NCI-H1417 (cell line): Measurements from ENCODE around the gene LRMDA.
A peak's percentile ranks its signal among the peaks of the same experiment; 100 is the strongest.

Experiments
- DNase-seq, 3 experiments: peaks; one replicate each; lab custom pipeline; 2025; lab: John Stamatoyannopoulos, UW

Gene LRMDA

DNA sequence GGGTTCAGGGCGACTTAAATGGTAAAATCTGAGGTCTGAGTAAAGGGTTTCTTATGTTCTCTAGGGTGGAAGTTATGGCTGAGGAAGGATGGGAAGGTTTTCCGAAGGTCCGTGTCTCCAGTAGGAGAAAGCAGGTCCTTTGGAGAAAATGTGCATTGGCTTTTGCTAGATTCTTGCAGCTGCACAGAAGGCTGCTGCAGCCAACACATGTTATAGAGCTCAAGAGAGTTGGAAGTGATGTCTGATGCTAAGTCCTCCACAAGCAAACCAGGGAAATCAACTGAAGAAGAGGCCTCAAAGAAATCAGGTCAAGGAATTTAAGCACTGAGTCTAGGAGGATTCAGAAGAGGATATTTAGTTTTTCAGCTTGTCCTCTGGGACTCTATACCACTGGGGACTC lies 404.6 kb downstream of the LRMDA start:
- DNase-seq = no peak

- DNase-seq = no peak
Observed at GRCh38 chr10:75838486-75838885, 407.1 kb downstream of the LRMDA start.

DNA sequence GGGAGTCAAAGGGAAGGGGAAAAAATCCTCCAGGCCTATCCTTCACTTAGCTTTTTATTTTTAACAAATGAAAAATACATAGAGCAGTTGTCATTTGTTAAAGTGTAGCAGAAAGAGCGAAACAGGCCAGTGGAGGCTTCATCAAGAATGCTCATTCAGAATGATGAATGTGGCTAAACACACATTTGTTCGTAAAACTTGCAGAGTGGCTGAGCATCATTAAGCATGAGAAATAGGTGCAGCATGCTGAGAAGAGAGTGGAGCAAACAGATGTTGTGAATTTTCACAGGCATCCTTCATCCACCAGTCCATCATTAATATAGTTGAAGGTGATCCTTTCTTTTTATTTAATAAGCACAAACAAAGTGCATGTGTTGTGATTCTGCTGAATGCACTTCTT lies 407.6 kb downstream of the LRMDA start:
- DNase-seq = no peak

- peak in 1 of 3 experiments; percentile 6 for DNase-seq
Observed at GRCh38 chr10:75841266-75841665, 409.8 kb downstream of the LRMDA start.

- peak in 1 of 3 experiments; percentile 7 for DNase-seq
Observed at GRCh38 chr10:75845176-75845947, 413.9 kb downstream of the LRMDA start.

- no peak for DNase-seq
Observed at GRCh38 chr10:75847477-75847876, 416.1 kb downstream of the LRMDA start.

GRCh38 chr10:75851580-75852345 lies 420.3 kb downstream of the LRMDA start:
- peak in 1 of 3 experiments; percentile 28 for DNase-seq

DNA sequence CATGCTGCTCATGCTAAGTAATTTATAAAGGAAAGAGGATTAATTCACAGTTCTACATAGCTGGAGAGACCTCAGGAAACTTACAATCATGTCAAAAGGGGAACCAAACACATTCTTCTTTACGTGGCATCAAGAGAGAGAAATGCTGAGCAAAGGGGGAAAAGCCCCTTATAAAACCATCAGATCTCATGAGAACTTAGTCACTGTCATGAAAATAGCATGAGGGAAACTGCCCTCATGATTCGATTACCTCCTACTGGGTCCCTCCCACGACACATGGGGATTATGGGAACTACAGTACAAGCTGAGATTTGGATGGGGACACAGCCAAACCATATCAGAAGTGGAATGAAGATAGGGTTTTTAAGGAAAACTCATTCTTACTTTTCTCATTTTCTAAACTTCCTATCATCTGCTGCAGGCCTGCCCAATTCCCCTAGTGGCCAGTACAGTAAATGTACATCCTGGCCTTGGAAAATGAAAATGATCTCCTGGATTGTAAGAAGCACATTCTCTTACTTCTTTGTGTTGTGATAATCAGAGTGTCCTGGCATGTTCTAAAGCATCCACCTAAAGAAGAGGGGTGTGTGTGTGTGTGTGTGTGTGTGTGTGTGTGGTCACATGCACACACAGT lies 421.5 kb downstream of the LRMDA start:
- no peak for DNase-seq

DNA sequence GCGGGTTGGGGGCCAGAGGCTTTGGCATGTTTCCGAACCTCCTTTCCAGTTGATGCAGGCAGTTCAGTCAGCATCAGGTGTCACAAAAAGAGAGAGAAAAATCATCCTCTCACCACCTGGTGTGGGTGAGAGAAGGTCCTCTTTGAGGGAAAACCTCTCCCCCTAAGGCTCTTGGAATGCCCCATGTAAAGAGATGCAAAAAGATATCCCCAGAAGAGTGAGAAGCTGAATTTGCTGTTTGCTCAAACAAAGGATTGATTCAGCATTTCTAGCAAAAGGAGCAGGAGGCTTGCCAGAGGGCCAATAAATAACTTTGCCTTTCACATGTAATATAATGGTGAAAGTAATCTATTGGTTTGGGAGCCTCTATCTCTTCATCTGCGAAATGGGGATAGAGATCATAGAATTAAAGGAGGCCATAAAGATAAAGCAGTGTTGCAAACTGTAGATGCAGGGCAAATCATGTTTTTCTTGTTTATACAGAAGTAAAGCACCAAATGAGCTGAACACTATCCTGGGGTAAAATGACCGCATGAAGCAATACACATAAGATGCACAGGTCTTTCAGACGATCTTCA lies 425.9 kb downstream of the LRMDA start:
- DNase-seq = no peak

GRCh38 chr10:75857896-75858295 lies 426.5 kb downstream of the LRMDA start:
- DNase-seq = no peak

GRCh38 chr10:75858339-75858738 lies 426.9 kb downstream of the LRMDA start:
- no peak for DNase-seq

DNA sequence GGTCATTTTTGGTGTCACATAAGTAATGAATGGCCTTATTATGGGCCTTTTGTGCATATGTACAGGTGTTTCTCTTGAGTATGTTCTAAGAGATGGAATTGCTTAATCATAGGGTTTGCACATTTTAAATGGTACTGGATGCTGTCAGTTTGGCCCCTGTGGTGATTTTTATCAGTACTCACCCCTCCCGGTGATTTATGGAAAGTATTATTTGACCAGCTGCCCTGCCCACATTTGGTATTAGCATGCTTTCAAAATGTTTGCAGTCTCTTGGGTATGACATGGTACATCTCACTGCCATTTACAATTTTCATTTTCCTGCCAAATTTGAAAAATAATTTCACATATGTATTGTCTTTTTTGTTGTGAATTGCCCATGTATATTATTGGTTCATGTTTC lies 427.7 kb downstream of the LRMDA start:
- DNase-seq = peak in 2 of 3 experiments; percentile 67 to 89

DNA sequence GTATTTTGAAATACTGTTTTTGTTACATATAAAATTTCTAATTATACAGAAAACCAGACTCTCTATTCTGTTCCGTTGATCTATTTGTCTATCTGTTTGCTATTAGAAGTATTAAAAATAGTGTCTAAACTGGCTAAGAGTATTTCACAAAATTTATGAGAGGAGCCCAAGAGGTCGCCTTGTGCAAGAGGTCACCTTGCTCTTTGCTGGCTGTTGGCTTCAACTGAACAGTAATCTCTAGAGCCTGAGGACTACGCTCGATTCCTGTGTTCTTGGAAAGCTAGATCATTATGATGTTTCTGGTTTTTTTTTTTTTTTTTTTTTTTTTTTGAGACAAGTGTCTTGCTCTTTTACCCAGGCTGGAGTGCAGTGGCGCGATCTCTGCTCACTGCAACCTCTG lies 428.6 kb downstream of the LRMDA start:
- no peak for DNase-seq

DNA sequence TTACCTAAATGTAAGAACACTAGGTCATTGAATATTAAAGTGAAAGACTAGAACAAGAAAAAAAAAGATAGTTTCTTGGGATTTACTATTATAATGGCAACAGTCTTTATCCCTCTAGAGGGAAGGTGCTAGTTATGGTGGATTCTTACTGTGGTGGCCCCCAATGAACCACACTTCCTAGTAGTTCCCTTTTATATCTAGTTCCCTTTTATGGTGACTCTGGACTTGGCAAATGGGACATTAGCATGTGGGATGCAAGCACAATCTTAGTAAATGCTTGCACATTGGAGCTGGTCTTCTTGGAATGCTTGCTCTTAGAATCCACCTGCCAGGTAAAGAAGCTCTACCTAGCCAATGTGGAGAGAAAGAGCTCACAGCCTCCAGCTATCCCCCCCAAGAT lies 430.2 kb downstream of the LRMDA start:
- no peak for DNase-seq

DNA sequence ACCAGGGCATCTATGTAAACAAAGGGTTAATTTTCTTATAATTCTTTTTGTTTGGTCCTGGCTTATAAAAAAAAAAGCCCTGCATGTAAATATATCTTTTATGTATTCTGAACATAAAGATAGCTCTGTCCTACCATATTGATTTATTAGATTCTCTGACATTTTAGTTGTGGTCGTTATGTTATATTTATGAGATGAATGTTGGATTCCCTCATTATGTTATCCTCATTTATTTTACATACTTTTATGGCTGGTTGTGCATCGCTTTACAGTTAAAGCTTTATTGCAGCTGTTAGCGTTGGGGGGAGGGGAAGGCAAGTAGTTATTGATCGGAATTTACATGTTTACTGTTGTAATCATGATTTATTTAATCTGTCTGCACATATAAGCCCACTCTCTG lies 431.5 kb downstream of the LRMDA start:
- no peak for DNase-seq

DNA sequence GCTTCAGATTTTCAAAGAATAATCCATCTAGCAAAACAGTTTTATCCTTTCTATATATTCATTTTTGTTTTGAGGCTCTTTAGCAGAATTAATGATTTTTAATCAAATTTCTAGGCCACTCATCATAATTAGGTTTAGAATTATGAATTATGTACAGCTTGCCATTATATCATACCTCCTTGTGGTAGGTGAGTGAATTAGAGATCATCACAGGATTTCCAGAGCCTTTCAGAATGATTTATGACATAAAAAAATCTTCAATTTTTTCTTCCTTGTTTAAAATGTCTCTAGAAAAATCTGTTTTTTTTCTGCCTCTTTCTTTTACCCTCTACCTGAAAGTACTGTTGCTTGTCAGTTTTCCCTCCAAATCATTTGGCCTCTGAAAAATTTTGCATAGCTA lies 433.3 kb downstream of the LRMDA start:
- no peak for DNase-seq

GRCh38 chr10:75865413-75866299 lies 434.2 kb downstream of the LRMDA start:
- DNase-seq = no peak

GRCh38 chr10:75866300-75866625 lies 434.8 kb downstream of the LRMDA start:
- no peak for DNase-seq

DNA sequence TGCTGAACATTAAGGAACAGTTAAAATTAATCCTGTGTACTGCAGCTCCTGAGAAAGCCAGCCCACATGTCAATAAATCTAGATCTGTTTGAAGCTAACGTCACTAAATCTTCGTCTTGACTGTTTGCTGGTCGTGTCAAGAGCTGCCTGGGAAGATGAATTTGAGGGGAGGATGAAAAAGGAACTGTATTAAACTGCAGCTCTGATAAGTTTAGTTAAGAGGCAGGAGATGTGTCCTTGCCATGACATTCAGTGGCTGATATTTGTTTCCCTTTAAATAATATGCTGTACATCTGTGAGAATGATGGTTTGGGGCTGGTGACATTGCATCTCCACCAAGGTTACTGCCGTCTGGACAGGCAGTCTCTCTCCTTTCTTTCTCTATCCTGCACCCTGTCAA lies 435.3 kb downstream of the LRMDA start:
- no peak for DNase-seq

DNA sequence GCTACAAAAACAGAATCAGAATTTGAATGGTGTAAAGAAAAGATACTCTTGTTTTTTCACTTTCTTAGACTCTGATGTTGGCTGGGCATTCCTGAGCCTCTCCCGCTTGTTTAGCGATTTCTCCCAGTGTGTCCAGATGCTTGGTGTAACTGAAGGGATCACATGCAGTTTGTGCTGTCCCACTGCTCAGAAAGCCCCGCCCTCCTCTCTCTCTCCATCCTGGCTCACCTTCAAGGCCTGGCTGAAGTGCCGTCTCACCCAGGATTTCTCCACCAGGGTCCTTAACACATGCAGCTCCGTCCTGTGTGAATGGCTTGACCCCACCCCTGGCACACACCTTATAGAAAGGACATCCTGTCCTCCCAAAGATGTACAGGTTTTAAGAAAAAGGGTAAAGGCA lies 437.1 kb downstream of the LRMDA start:
- no peak for DNase-seq

DNA sequence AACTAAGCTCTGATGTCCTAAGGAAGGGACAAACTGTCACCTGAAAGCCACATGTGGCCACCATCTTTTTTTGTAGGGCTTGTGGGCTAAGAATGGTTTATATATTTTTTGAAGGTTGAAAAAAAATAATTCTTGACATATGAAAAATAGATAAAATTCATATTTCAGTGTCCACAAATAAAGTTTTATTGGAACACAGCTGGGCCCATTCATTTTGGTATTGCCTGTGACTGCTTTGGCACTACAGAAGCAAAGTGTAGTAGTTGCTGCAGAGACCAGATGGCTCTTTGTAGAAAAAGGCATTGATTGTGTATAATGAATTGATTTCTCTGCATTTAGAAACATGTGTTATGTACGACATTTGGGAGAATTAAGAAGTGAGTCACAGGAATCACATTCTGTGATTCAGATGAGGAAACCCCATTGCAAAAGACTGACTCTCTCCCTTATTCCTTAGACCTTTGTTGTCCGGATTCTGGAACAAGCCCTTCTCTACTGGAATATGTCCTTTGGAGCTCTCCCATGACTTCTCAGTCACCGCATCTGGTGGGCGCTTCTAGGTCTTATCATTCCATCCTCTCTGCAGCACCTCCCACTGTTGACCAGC lies 438.7 kb downstream of the LRMDA start:
- no peak for DNase-seq
